GM19324 (cell line): Measurements from ENCODE around the gene CHPT1.
"Not testable (repeated sequence)": the region's sequence is repeated elsewhere in the genome, so short reads cannot be mapped to it uniquely, and the experiment has no call there.

ENCODE experiments used
- ATAC-seq: cut with Tn5 transposase; IDR thresholded peaks from one replicate; pipeline ENCODE4 v1.9.1; 2021; ENCODE audit warnings: mild to moderate bottlenecking, moderate library complexity; ENCODE audit not compliant: unreplicated experiment, low FRiP score

Gene CHPT1

GRCh38 chr12:101714877-101715444, 17.5 kb downstream of the CHPT1 start:
- no peak for ATAC-seq

DNA sequence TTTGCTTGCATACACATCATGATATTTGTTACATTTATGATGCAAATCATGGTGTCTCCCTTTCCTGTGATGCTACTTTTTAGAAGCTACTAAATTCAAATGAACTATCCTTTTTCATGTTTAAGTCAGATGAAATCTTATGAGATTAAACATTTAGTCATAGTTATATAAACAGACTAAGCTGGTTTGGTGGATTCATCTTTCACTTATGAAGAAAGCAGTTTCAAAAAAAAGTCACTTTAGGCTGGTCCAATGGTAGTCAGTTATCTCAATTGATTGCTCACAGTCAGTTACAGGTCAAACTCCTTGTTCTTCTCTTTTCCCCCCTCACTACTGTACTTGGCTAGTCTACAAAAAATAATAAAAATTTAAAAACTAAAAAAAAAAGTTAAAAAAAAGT, 22.1 kb downstream of the CHPT1 start:
- ATAC-seq = no peak

- ATAC-seq = no peak
Observed at GRCh38 chr12:101720118-101720517, 22.7 kb downstream of the CHPT1 start.

DNA sequence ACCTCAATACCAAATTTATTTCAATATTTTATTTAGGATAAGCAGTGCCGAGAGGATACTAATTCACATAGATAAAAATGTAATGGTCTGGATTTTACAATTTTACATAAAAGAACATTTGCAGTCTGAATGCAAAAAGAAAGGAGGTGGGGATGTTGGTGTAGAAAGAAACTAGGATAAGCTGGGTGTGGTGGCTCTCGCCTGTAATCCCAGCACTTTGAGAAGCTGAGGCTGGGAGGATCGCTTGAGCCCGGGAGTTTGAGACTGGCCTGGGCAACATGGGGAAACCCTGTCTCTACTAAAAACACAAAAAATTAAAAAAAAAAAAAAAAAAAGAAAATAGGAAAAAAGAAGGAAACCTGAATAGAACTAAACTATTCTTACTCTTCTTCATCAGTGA, 25.0 kb downstream of the CHPT1 start:
- no peak for ATAC-seq

GRCh38 chr12:101727098-101727497, 29.7 kb downstream of the CHPT1 start:
- no peak for ATAC-seq

- no peak for ATAC-seq
Observed at GRCh38 chr12:101729842-101730241, 32.4 kb downstream of the CHPT1 start.

- no peak for ATAC-seq
Observed at GRCh38 chr12:101732318-101732717, 34.9 kb downstream of the CHPT1 start.

DNA sequence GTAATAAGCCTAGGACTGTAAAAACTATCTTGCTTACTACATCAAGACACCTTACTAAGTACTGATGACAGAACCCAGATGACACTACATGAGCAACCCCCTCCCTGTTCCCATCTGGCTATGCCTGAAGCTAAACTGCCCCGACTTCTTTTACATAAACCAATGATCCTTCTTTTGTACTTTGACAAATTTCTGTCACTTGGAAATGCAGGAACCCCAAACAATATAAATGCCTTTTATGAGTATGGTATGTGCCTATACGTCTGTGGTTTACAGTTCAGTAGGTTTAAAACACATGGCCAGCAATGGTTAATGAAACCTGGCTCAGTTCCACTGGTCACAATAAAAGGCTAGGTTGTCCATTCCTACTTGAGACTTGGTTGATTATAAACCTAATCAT, 35.7 kb downstream of the CHPT1 start:
- no peak for ATAC-seq

DNA sequence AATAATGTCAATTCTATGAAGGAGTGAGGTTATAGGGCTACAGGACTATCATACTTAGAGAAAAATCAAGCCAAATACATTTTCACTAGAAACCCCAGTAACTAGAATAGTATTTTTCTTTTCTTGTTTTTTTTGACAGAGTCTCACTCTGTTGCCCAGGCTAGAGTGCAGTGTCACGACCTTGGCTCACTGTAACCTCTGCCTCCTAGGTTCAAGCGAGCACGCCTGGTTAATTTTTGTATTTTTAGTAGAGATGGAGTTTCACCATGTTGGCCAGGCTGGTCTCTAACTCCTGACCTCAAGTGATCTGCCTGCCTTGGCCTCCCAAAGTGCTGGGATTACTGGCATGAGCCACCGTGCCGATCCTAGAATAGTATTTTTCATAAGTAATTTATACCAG, 37.0 kb downstream of the CHPT1 start:
- not testable (repeated sequence) for ATAC-seq

- no peak for ATAC-seq
Observed at GRCh38 chr12:101737476-101737875, 40.0 kb downstream of the CHPT1 start.

GRCh38 chr12:101738920-101739665, 41.7 kb downstream of the CHPT1 start, which contains the start of gene SYCP3:
SYCP3 (minus strand) TSS chr12:101739462; CDS start chr12:101737935, 1,527 bp downstream.
- ATAC-seq = no peak

- no peak for ATAC-seq
Observed at GRCh38 chr12:101740566-101740965, 43.1 kb downstream of the CHPT1 start.

DNA sequence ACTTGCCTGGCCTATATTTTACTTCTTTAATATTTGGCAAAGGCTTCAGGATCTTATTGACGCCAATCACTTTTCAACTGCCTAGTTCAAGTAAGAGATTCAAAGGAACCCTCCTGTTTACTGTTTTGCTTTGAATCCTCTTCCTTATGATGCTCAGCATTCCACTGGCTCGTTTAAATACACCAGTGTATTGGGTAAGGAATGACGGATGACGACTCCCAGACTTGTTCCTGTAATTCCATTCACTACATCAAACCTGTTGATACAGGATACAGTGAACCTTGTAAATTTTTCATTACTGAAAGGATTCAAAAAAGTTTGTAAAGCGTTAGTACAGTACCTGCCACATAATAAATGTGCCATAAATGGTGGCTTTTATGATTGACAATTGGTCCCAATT, 43.5 kb downstream of the CHPT1 start:
- ATAC-seq = no peak

DNA sequence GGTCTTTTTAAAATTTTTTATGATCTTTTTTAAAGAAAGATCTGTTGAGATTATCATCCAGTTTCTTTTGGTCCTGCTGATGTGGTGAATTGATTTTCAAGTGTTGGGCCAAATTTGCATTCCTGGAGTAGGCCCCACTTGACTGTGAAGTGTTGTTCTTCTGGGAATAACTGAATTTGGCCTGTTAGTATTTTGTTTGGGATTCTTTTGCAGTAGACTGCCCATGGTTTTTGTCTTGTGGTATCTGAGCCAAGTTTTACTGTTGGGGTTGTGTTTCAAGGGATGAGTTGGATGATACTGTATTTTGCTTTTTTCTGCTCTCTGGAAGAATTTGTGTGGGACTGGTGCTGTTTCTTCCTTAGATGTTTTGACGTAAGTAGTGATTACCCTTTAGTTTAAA, 45.8 kb downstream of the CHPT1 start:
- no peak for ATAC-seq

- ATAC-seq = peak; percentile 96
Observed at GRCh38 chr12:101743724-101744472, 46.5 kb downstream of the CHPT1 start.

- ATAC-seq = no peak
Observed at GRCh38 chr12:101745481-101745880, 48.0 kb downstream of the CHPT1 start.

DNA sequence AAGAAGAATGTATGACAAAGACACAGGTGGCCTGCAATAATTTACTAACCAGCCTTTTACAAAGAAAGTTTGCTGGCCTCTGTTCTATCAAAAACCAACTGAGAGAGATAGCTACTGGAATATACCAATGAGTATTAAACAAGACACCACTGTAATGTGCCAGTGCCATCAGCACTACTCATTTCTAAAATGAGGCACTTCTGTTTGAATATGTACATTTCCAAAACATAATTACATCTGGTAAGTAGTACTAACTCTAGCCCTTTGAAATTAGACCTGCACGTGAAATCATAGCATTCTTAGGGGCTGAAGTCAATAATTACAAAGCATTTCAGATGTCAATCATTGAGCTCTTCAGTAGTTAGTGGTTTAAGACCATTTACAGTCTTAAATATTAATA, 48.8 kb downstream of the CHPT1 start:
- ATAC-seq = no peak

- ATAC-seq = no peak
Observed at GRCh38 chr12:101746661-101747060, 49.2 kb downstream of the CHPT1 start.

GRCh38 chr12:101747697-101748096, 50.3 kb downstream of the CHPT1 start:
- no peak for ATAC-seq

- ATAC-seq = no peak
Observed at GRCh38 chr12:101748907-101749306, 51.5 kb downstream of the CHPT1 start.

- ATAC-seq = no peak
Observed at GRCh38 chr12:101749657-101750056, 52.2 kb downstream of the CHPT1 start.

DNA sequence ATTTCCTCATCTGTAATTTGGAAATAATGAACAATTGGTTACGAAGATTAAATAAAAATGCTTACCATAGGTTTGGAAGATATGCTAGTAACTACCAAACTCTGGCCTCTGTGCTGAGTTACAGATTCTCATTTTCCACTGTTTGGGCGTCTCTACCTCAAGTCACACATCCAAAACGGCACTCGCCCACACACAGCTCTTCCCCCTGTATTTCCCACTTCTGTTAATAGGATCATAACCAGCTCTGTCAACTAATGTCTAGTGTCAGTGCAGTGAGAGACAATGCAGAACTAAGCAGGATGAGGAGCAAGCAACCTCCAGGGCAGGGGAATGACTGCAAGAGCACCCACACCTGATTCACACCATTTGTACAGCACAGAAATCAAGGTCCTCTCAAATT, 52.7 kb downstream of the CHPT1 start:
- no peak for ATAC-seq
